ENCODE measurements around the gene RAD9A.
A peak's percentile ranks its signal among the peaks of the same experiment; 100 is the strongest.

DNA sequence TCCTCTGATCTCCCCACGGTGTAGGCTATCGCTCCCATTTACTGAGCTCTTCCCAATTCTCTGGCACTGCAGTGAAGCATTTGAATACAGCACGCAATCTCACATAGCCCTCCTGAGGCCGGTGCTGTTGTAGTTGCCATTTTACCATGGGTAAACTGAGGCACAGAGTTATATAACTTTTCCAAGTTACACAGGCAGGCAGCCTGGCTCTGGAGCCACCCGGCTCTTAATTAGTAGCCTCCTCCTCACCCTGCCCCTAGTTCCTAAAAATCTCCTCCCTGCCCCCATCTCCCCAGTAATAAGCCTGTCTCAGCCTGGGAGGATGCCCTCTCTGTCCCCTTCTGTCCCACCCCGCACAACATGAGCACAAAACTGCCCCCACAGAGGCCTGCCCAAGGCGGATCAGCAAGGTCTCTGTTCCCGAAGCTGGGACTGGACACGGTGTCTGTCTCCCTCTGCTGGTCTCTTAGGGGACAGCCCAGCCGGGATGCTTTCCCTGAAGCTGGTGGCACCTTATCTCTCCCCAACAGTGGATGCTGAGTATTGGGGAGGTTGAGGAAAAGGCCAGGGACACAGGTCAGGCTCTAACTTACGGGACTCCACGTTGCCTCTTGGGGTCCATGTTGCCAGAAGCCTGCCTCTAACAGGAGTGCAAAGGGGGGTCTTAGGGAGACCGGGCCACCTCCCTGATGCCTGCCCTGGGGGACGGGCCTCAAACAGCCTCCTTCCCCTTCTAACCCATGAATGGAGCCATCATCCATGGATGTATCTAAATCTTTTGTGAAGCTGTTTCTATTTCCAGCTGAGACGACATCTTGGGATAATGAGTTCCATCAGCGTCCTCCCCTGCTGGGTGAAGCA, 9.3 kb upstream of the RAD9A start:
- TF ChIP-seq CTCF (conservative IDR thresholded peaks at IDR 0.05 in 1 of 2, IDR thresholded peaks at IDR 0.05 in 1 of 2; ENCODE audit: low read depth in 1 of 2, low read length in 2 of 2): peak; percentile 99
- no peak for TF ChIP-seq EZH2 (IDR thresholded peaks at IDR 0.05; ENCODE audit: low read length, missing control alignments)

All from fibroblast of lung (primary cell).